Epithelial cell of esophagus (primary cell): Measurements from ENCODE around the gene SHF.

ENCODE experiments used
- DNase-seq: peaks from one replicate; pipeline ENCODE4 v3.0.0; 2010; ENCODE audit warnings: low read depth
- H3K4me3 ChIP-seq: 2 replicates; pipeline ENCODE4 v1.5.1; 2011; ENCODE audit warnings: mild to moderate bottlenecking, low read length, control low read depth
- TF ChIP-seq, protein P1 (sequence below): IDR thresholded peaks from 2 replicates; pipeline ENCODE4 v1.5.1; 2011; ENCODE audit warnings: low read depth, mild to moderate bottlenecking, low read length, control low read depth, inconsistent platforms; ENCODE audit not compliant: insufficient read depth; ENCODE audit errors: missing control alignments

The SHF gene

DNA sequence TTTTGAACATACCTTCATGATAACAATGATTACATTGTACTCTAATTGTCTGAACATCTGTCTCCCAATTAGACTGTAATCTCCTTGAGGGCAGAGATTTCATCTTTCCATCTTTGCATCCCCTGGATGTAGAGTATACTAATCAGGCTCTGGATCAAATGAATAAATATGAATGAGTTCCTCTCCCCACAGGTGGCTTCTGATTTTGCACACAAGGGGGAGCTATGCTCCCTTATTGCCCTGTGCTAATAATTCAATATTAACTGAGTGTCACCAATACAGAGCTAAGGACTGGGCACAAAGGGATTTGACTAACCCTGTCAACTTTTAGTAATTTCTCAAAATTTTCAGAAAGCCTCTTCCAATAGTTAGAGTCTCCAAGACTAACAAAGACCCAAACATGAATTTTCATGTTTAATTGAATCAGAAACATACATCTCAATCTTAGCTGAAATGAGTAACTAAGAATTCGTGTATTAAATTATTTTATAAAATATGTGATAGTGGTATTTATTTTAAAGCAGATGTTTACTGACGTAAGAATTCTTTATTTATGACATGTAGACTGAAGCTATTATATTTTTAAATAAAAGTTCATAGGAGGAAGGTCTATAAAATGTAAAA, 61.1 kb downstream of the SHF start:
- TF ChIP-seq, protein P1, sequence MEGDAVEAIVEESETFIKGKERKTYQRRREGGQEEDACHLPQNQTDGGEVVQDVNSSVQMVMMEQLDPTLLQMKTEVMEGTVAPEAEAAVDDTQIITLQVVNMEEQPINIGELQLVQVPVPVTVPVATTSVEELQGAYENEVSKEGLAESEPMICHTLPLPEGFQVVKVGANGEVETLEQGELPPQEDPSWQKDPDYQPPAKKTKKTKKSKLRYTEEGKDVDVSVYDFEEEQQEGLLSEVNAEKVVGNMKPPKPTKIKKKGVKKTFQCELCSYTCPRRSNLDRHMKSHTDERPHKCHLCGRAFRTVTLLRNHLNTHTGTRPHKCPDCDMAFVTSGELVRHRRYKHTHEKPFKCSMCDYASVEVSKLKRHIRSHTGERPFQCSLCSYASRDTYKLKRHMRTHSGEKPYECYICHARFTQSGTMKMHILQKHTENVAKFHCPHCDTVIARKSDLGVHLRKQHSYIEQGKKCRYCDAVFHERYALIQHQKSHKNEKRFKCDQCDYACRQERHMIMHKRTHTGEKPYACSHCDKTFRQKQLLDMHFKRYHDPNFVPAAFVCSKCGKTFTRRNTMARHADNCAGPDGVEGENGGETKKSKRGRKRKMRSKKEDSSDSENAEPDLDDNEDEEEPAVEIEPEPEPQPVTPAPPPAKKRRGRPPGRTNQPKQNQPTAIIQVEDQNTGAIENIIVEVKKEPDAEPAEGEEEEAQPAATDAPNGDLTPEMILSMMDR = peak; percentile 89
- peak; percentile 67 for DNase-seq
- H3K4me3 ChIP-seq = no peak overlapping the region

GRCh38 chr15:45123397-45123796, 64.4 kb downstream of the SHF start:
- DNase-seq = peak; percentile 42
- TF ChIP-seq, protein P1 = no peak
- H3K4me3 ChIP-seq = no peak overlapping the region

GRCh38 chr15:45122719-45123118, 65.0 kb downstream of the SHF start:
- TF ChIP-seq, protein P1 = no peak
- no peak overlapping the region for H3K4me3 ChIP-seq
- no peak for DNase-seq

DNA sequence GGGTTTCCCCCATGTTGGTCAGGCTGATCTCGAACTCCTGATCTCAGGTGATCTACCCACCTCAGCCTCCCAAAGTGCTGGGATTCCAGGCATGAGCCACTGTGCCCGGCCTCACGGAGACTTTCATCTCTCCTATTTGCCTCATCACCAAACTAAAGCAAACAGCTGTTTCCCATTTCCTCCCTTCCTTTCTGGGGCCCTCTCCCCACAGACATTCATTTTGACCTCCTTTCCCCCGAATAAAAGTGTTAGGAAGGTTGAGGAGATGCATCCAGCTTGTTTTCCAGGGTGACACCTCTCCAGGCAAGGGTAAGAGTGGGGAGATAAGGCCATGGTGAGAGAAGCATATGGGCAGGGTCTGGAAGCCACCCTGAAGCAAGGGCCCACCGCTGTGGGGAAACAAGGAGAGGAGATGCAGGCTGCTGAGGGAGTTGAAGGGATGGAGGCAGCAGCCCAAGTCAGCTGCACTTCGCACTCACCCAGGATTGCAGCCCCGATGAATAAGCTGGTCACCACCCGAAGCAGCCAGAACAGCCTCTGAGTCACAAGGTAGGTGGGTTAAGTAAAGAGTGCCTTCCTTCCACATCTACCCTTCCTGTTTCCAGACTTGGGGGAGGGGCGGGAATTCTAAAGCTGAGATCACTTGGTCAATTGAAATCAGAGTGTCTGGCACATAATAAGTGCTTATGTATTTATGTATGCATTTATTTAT, 65.9 kb downstream of the SHF start:
- no peak overlapping the region for H3K4me3 ChIP-seq
- DNase-seq = peak; percentile 95
- TF ChIP-seq, protein P1 = no peak

DNA sequence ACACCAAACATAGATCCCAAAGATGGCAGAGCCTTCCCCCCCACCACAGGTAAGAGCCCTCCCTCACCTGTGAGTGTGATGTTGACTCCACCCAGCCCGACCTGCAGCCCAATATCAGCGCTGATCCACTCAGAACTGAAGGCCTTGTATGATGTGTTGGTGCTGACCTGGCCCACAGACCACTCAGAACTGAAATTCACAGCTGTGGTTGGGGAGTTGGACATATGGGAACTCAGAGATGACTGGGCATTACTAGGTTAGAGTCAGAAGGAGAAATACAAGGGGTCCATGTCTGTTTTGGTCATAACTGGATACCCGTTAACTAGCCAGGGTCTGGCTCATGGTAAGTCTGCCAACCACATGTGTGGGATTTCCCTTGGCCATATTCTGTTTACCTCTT, 66.7 kb downstream of the SHF start:
- TF ChIP-seq, protein P1 = no peak
- no peak overlapping the region for H3K4me3 ChIP-seq

DNA sequence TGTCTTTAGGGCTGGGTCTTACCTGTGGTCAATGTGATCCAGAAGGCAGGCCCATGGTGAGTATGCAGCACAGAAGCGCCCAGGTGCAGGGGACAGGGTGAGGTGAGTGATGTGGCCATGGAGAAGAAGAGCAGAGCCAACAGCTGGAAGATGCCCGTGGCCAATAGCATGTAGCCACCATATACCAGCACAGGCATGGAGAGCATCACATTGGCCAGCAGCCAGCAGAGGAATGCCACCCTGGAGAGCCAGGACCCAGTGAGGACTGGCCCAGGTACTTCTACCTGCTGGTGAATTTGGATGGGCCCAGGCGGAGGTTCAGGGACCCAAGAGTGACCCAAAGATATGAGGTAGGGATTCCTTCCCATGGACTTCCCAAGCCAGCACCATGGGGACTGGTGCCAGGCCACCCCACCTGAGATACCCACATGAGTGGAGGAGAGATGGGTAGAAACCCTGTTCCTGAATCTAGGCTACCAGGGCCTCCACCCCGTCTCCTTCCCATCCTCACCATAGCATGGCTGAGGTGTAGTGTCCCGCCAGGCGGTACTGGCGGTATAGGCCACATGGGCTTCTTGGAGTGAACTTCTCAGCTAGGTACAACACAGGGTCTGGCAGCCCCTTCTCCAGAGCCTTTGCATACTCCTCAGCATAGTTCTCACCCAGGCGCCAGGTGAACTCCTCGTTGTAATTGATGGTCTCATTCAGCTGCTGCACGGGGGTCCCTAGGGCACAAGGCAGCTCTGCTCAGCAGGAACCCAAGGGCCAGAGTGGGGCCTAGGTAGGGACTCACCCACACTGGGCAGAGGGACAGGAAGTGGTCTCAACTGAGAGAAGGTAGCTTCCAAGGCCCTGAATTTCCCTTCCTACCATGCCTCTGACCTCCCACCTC, 67.4 kb downstream of the SHF start:
- DNase-seq = no peak
- H3K4me3 ChIP-seq = no peak overlapping the region
- TF ChIP-seq, protein P1 = no peak

More for the DNA sequence above, 66.7 kb downstream of the SHF start:
- DNase-seq = no peak
